Prostate gland (tissue), 2 donors: Measurements from ENCODE around the gene MFN2. TPM values are rescaled to one million over a fixed set of nuclear protein-coding genes. Genes with fewer than 3 reads are reported as not detected.

Experiments used
- DNase-seq: peaks from one replicate; pipeline ENCODE4 v3.0.0-alpha.2; 2019; ENCODE audit warnings: low spot score
- H3K27ac ChIP-seq, 2 donors: fragments of 200-600 bp; sonication (generic); 2 replicates each; pipeline ENCODE4 v1.5.1; 2017 to 2019
- H3K27me3 ChIP-seq: fragments of 200-600 bp; sonication (generic); replicated peaks from 2 replicates; pipeline ENCODE4 v1.5.1; 2019; ENCODE audit not compliant: insufficient read depth
- H3K36me3 ChIP-seq, 2 donors: fragments of 200-600 bp; sonication (generic); 1 replicate in 1 of 2; 2 replicates in 1 of 2; pipeline versions ENCODE4 v1.5.1 to v1.8.1; 2017 to 2019
- H3K4me1 ChIP-seq: fragments of 200-600 bp; sonication (generic); replicated peaks from 2 replicates; pipeline ENCODE4 v1.5.1; 2019
- H3K4me3 ChIP-seq, 2 donors: fragments of 200-600 bp; sonication (generic); 2 replicates each; pipeline ENCODE4 v1.5.1; 2017 to 2019
- H3K9me3 ChIP-seq: fragments of 200-600 bp; sonication (generic); 2 replicates; pipeline ENCODE4 v1.5.1; 2017
- POLR2A ChIP-seq: fragments of 450-650 bp; IDR thresholded peaks from one replicate; pipeline ENCODE4 v1.6.1; 2016; ENCODE audit warnings: antibody characterized with exemption, mild to moderate bottlenecking
- POLR2AphosphoS5 ChIP-seq: sonication (generic); formaldehyde crosslinking; IDR thresholded peaks from one replicate; pipeline ENCODE4 v1.6.1; 2017; ENCODE audit warnings: antibody characterized with exemption
- WGBS: methylation state at CpG from one replicate; pipeline ENCODE4 v1.1.5; 2018; 5-methylcytosine and 5-hydroxymethylcytosine counted together
- intact Hi-C: fragments of 100-400 bp; cut with DNase I; formaldehyde crosslinking; loops from one replicate; pipeline ENCODE4 v1.14.2; 2022
- total RNA-seq, 2 donors: library from RNA; depleted of rRNA; stranded (reverse); fragments of >200 nt; gene quantifications; one replicate each; pipeline ENCODE4 v1.1.0, GENCODE V29; 2016
- TF ChIP-seq, protein P1 (sequence below), 4 experiments: fragments of 200-600 bp in 2 of 4; fragments of 450-650 bp in 2 of 4; sonication (generic) in 2 of 4; IDR thresholded peaks; 1 replicate in 3 of 4; 2 replicates in 1 of 4; pipeline ENCODE4 v1.5.1; 2016 to 2019; ENCODE audit warnings: antibody characterized with exemption in 4 of 4, mild to moderate bottlenecking in 2 of 4, moderate library complexity in 2 of 4

MFN2 gene
- total RNA-seq, 2 donors from 2014 or later = 55.0 to 92.4 TPM

- intact Hi-C loops = no loop called here
- Histone ChIP-seq H3K4me3 (no peak overlapping the region), H3K27me3 (no peaks in the 10 kb centered on the region), H3K36me3 (peaks cover 10 to 39% of the 10 kb centered on the region in 2 donors), H3K4me1 (no peaks in the 10 kb centered on the region), H3K9me3 (no peaks in the 10 kb centered on the region), H3K27ac (no peak overlapping the region)
- 79% methylated on average over 14 of the region's 14 CpGs for WGBS
- no peak for DNase-seq
- TF ChIP-seq POLR2A = no peak
- TF ChIP-seq, protein P1, sequence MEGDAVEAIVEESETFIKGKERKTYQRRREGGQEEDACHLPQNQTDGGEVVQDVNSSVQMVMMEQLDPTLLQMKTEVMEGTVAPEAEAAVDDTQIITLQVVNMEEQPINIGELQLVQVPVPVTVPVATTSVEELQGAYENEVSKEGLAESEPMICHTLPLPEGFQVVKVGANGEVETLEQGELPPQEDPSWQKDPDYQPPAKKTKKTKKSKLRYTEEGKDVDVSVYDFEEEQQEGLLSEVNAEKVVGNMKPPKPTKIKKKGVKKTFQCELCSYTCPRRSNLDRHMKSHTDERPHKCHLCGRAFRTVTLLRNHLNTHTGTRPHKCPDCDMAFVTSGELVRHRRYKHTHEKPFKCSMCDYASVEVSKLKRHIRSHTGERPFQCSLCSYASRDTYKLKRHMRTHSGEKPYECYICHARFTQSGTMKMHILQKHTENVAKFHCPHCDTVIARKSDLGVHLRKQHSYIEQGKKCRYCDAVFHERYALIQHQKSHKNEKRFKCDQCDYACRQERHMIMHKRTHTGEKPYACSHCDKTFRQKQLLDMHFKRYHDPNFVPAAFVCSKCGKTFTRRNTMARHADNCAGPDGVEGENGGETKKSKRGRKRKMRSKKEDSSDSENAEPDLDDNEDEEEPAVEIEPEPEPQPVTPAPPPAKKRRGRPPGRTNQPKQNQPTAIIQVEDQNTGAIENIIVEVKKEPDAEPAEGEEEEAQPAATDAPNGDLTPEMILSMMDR (IDR thresholded peaks at IDR 0.05) = no peak
- TF ChIP-seq POLR2AphosphoS5 = no peak
These were observed 21.1 kb downstream of the MFN2 start for GRCh38 chr1:12001249-12001917.

GRCh38 chr1:12001996-12002493, 21.8 kb downstream of the MFN2 start:
- Histone ChIP-seq H3K4me3 (no peak overlapping the region), H3K9me3 (no peaks in the 10 kb centered on the region), H3K27ac (no peak overlapping the region), H3K36me3 (peaks cover 14 to 41% of the 10 kb centered on the region in 2 donors), H3K27me3 (no peaks in the 10 kb centered on the region), H3K4me1 (no peaks in the 10 kb centered on the region)
- WGBS = 85% methylated on average over 10 of the region's 10 CpGs
- TF ChIP-seq, protein P1 (IDR thresholded peaks at IDR 0.05) = no peak
- no peak for TF ChIP-seq POLR2AphosphoS5
- TF ChIP-seq POLR2A = no peak
- DNase-seq = no peak
- intact Hi-C loops = no loop called here

GRCh38 chr1:12003762-12004161, 23.5 kb downstream of the MFN2 start:
- Histone ChIP-seq H3K27me3 (no peaks in the 10 kb centered on the region), H3K4me1 (no peaks in the 10 kb centered on the region), H3K36me3 (peaks cover 16 to 34% of the 10 kb centered on the region in 2 donors), H3K27ac (no peak overlapping the region), H3K9me3 (no peaks in the 10 kb centered on the region), H3K4me3 (no peak overlapping the region)
- TF ChIP-seq POLR2AphosphoS5 (no peak), POLR2A (no peak)
- TF ChIP-seq, protein P1 (IDR thresholded peaks at IDR 0.05) = no peak
- no peak for DNase-seq
- intact Hi-C loops = no loop called here
- 90% methylated on average over 12 of the region's 12 CpGs for WGBS

- intact Hi-C loops = no loop called here
- Histone ChIP-seq H3K27me3 (no peaks in the 10 kb centered on the region), H3K27ac (no peak overlapping the region), H3K4me1 (no peaks in the 10 kb centered on the region), H3K9me3 (no peaks in the 10 kb centered on the region), H3K4me3 (no peak overlapping the region), H3K36me3 (peaks cover 19 to 23% of the 10 kb centered on the region in 2 donors)
- DNase-seq = no peak
- 90% methylated on average over 9 of the region's 9 CpGs for WGBS
- TF ChIP-seq POLR2AphosphoS5 (no peak), POLR2A (no peak)
- TF ChIP-seq, protein P1 (IDR thresholded peaks at IDR 0.05) = no peak
These were observed 25.4 kb downstream of the MFN2 start for GRCh38 chr1:12005488-12006166.
